ENCODE results near the gene DGCR6.
A peak's percentile ranks its signal among the peaks of the same experiment; 100 is the strongest.
"Not testable (repeated sequence)": the region's sequence is repeated elsewhere in the genome, so short reads cannot be mapped to it uniquely, and the experiment has no call there.

Gene DGCR6

GRCh38 chr22:18931905-18932652 is 26.0 kb downstream of the DGCR6 start:
- DNase-seq: no peak

- no peak for DNase-seq
Observed at GRCh38 chr22:18933914-18934313, 27.8 kb downstream of the DGCR6 start.

DNA sequence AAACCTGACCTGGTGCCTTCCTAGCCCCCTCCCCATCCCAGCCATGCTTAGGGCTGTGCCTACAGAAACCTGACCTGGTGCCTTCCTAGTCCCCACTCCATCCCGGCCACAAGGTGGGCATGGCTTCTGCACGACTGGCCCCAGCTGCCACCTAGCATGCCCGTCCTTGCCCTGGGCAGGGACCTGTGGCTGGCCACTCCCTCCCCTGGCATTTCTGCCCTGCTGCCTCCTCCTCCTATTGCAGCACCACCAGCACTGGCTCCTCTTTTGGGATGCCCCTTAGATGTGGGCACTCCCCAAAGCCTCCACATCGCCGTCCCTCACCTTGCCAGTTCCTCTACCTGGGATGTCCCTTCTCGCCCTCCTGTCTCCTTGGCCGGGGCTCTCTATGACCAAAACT is 28.6 kb downstream of the DGCR6 start:
- DNase-seq: not testable (repeated sequence)

DNA sequence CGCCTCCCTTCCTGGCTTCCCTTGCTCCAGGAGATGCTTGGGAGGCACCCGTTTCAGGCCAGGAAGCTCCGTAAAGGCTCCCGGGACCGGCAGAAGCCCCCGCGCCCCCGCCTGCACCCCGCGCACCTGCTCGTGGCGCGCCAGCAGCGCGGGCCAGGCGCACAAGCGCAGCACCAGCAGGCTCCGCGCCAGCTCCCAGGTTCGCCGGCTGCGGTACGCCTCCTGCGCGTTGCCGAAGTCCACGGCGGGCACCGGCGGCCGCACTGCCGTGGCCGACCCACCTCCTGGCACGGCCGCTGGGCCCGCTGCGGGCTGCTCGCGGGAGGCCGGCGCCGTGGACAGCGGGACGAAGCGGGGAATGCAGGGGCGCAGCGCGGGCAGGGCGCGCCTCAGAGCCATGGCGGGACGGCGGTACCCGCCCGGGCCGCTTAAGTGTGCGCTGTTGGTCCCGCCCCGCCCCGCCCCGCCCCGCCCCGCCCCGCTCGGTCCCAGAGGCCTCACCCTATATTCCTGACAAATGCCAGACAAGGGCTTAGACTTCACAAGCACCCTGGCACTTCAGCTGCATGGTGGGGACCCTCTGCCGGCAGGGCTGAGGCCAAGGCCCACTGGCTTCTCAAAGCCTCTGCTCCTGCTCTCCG is 29.9 kb downstream of the DGCR6 start, which contains the start of gene PRODH:
TSS of gene PRODH (minus strand) at position 405 of the 641 bp plus-strand sequence. CDS start at position 399, 6 bp downstream.
- no peak for DNase-seq

DNA sequence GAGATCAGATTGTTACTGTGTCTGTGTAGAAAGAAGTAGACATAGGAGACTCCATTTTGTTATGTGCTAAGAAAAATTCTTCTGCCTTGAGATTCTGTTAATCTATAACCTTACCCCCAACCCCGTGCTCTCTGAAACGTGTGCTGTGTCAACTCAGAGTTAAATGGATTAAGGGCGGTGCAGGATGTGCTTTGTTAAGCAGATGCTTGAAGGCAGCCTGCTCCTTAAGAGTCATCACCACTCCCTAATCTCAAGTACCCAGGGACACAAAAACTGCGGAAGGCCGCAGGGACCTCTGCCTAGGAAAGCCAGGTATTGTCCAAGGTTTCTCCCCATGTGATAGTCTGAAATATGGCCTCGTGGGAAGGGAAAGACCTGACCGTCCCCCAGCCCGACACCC is 32.6 kb downstream of the DGCR6 start:
- not testable (repeated sequence) for DNase-seq

DNA sequence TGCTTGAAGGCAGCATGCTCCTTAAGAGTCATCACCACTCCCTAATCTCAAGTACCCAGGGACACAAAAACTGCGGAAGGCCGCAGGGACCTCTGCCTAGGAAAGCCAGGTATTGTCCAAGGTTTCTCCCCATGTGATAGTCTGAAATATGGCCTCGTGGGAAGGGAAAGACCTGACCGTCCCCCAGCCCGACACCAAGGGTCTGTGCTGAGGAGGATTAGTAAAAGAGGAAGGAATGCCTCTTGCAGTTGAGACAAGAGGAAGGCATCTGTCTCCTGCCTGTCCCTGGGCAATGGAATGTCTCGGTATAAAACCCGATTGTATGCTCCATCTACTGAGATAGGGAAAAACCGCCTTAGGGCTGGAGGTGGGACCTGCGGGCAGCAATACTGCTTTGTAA is 41.0 kb downstream of the DGCR6 start:
- DNase-seq: not testable (repeated sequence)

GRCh38 chr22:18947905-18948304 is 41.8 kb downstream of the DGCR6 start:
- no peak for DNase-seq

DNA sequence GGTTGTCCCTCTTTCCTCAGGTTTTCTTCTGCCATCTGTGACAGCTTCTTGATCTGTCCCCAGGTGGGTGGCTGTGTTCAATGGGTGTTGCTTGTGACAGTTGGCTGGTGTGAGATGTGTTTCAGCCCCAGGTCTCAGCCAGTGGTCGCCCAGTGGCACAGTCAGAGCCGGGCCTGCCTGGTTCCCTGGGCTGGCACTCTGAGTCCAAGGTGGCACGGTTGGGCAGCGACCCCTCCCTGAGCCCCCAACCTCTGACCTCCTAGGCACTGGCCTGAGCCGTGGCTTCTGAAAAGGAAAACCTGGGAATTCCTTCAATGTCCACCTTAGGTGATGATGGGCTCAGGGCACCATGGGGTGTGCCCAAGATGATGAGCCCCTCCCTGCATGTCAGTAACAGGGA is 44.0 kb downstream of the DGCR6 start:
- DNase-seq: no peak

- DNase-seq: no peak
Observed at GRCh38 chr22:18952022-18952421, 45.9 kb downstream of the DGCR6 start.

- DNase-seq: not testable (repeated sequence)
Observed at GRCh38 chr22:18953128-18953527, 47.0 kb downstream of the DGCR6 start.

- peak; percentile 32 for DNase-seq
Observed at GRCh38 chr22:18954303-18954989, 48.3 kb downstream of the DGCR6 start.

DNA sequence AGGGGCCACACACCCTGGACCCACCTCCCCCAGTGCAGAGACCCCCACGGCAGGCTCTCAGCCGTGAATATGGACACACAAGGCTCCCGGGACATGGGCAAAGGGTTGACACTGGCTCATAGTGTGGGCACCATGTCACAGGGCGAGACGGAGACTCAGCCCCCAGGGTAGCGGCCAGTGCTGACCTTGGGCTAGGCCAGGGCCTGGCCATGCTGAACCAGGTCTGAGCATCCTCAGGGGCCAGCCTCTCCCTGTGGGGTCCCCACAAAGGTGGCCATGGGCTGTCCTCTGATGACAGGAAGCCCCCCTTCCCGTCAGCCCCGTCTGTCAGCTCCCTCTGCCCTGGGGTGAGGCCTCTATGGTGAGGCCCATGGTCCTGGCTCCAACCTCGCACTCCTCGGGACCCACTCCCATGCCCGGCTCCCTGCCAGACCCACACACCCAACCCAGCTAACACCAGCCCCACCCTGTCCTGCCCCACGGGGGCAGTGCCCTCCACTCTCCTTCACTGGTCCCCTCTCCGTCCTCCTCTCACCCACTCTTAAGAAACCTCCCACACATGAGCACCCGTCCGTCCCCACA is 49.0 kb downstream of the DGCR6 start:
- no peak for DNase-seq

DNA sequence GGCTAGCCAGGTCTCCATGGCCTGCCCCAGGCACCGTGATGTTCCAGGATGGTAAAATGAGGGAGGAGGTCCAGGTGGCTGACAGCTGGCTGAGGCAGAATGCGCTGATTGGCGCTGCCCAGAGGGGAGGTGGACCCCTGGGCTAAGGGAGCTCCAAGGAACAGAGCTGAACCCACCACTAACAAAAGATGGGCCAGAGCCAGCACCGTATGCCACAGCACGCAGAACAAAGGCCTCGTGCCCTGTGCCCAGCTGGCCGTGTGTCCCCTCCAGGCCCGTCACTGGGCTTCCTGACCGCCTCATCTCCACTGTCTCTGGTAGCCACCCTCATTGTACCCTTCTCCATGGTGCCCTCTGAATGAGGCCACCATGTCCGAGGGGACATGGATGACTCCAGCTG is 49.6 kb downstream of the DGCR6 start:
- DNase-seq: no peak

- not testable (repeated sequence) for DNase-seq
Observed at GRCh38 chr22:18956121-18956895, 50.2 kb downstream of the DGCR6 start.

DNA sequence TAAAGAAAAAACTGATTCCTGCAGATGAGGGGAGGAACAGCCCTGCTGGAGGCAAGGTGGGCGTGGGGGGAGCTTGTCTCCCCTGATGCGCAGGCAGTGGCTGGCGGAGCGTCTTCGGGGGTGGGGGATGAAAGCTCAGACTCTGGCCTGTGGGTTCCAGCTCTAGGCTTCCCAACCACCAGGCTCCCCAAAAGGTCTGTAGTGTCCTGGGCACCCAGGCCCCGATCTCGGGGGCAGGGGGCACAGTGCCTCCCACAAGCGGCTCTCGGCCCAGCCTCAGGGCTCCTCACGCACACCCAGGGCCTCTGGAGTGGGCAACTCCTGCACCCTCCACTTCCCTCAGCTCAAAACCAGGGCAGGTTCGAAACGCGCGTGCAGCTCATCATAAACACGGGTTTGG is 50.8 kb downstream of the DGCR6 start:
- not testable (repeated sequence) for DNase-seq

DNA sequence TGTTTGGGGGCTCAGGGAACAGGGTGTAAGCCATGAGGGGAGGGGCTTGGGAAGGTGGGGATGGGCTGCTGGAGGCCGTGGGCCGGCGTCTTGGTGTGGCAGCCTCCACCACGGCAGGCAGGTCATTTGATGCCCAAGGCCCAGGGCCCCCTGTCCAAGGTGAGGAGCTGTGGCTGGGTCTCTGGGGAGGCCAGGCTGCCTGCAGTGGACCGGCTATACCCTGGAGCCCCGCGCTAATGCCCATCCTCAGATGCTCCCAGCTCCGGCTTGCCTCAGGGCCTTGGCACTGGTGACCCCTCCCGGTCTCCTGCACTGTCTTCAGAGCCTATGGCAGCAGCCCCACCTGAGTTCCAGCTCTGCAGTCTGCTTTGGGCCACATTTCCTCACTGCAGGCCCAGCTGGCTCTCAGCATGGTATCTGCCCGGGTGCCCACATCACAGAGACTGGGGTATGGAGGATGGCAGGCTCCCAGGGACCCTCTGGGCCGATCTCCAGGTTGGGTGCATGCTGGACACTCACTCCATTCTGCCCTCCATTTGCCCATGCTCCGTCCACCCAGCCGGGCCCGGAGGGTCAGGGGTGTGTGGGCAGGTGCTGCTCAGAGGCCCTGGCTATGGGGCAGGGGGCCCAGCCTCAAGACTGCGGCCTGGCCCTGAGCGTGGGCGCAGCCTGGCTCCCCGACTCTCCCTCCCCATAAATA is 51.7 kb downstream of the DGCR6 start:
- not testable (repeated sequence) for DNase-seq

GRCh38 chr22:18958321-18958705 is 52.2 kb downstream of the DGCR6 start:
- DNase-seq: not testable (repeated sequence)

DNA sequence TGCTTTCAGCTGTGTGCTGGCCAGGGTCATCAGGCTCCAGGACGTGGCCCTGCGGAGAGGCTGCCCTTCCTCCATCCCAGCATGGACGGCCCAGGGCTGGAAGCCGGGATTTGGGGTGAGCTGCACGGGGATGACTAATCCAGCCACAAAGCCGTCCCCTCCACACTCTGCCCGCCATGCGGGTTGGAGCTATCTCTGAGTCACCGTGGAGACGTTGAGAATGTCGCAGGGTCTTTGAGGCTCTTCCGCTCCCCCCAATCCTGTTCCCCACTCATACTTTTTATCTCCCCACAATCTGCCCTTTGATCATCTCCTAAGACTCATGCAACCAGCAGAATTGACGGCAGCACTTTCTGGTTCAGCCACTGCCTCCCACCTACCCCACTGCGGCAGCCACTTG is 52.6 kb downstream of the DGCR6 start:
- DNase-seq: not testable (repeated sequence)

GRCh38 chr22:18959266-18959665 is 53.1 kb downstream of the DGCR6 start:
- DNase-seq: not testable (repeated sequence)

DNA sequence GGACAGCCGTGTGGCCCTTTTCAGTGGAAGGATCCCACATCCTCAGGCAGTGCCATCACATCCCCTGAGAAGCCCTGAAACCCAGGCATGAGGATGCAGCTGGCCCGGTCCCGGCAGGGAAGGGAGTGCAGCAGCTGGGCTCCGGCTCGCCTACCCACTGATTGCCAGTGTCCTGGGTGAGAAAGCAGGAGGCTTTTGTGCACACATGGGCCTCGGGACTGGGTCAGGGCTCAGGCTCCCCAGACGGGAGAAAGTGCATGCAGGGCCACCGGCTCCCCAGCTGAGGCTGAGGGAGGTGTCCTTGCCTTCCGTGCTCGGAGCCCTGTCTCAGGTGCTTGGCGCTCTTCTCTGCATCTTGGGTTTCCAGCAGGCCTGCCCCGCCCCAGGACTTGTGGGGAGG is 53.6 kb downstream of the DGCR6 start:
- DNase-seq: not testable (repeated sequence)

GRCh38 chr22:18960166-18960820 is 54.2 kb downstream of the DGCR6 start:
- not testable (repeated sequence) for DNase-seq
